Choroid plexus epithelial cell (primary cell): ENCODE results near the gene BEST2.
"Not testable (repeated sequence)": the region's sequence is repeated elsewhere in the genome, so short reads cannot be mapped to it uniquely, and the experiment has no call there.

Experiments used
- DNase-seq: peaks from one replicate; pipeline ENCODE4 v3.0.0-alpha.2; 2010; ENCODE audit warnings: low read depth
- H3K4me3 ChIP-seq: 2 replicates; pipeline ENCODE4 v1.5.1; 2011; ENCODE audit warnings: low read depth, mild to moderate bottlenecking, control low read depth, low read length, moderate library complexity
- CTCF ChIP-seq: conservative IDR thresholded peaks from 2 replicates; pipeline ENCODE4 v1.5.1; 2011; ENCODE audit warnings: low read depth, mild to moderate bottlenecking, control low read depth, inconsistent platforms, low read length, moderate library complexity

The BEST2 gene

DNA sequence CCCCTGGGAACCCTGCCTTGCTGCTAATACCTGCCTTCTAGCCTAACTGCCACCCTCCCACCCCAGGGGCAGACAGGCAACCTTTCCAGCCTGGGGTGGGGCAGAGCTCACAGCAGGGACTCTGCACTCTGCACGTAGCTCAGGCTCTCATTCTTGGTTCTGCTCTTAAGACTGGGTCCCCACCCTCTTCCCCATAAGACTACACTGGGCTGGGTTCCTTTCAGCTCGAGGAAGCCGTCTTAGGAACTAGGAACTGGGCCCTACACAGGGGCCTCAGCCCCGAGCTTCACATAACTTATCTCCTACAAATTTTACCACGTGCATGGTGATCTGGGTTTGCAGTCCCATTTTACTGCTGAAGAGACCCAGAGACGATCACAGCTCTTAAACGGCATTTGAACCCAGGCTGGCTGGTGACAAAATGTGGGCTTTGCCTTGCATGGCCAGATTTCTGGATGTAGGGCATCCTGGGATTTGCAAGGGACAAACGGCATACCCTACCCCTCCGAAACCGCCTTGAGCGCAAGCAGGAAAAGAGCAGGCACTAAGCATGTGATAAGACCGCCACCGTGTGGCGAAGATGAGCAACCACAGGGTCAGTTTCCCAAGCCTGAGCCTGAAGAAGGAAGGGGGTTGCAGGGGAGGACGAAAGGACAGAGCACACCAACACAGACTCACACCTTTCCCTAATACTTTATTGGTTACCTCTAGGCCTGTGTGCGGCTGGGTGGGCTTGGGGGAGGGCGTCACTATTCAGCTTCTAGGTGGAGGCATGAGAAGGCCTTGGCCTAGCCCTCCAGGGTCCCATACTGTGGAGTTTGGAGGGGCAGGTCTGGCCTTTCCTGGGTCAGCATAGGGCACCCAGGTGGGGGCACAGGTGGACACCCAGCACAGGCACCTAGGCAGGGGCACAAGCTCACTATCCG lies 44.8 kb downstream of the BEST2 start:
- H3K4me3 ChIP-seq, result peak overlapping the region; percentile 20
- DNase-seq, result peak; percentile 87
- TF ChIP-seq CTCF, result peak; percentile 95

DNA sequence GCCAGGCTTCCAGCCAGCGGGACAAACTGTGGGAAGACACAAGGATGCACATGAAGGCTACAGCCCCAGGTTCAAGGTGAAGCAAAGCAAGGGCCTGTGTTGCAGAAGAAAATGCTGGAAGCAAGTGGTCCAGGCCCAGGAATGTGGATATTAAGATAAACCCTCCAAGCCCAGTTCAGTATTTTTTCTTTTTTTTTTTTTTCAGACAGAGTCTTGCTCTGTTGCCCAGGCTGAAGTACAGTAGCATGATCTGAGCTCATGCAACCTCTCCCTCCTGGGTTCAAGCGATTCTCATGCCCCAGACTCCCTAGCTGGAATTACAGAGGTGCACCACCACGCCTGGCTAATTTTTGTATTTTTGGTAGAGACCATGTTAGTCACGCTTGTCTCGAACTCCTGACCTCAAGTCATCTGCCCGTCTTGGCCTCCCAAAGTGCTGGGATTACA lies 45.6 kb downstream of the BEST2 start:
- no peak for TF ChIP-seq CTCF
- DNase-seq, result no peak
- H3K4me3 ChIP-seq, result no peak overlapping the region

- H3K4me3 ChIP-seq, DNase-seq: not testable (repeated sequence)
These were observed 46.0 kb downstream of the BEST2 start for GRCh38 chr19:12797607-12798006.

DNA sequence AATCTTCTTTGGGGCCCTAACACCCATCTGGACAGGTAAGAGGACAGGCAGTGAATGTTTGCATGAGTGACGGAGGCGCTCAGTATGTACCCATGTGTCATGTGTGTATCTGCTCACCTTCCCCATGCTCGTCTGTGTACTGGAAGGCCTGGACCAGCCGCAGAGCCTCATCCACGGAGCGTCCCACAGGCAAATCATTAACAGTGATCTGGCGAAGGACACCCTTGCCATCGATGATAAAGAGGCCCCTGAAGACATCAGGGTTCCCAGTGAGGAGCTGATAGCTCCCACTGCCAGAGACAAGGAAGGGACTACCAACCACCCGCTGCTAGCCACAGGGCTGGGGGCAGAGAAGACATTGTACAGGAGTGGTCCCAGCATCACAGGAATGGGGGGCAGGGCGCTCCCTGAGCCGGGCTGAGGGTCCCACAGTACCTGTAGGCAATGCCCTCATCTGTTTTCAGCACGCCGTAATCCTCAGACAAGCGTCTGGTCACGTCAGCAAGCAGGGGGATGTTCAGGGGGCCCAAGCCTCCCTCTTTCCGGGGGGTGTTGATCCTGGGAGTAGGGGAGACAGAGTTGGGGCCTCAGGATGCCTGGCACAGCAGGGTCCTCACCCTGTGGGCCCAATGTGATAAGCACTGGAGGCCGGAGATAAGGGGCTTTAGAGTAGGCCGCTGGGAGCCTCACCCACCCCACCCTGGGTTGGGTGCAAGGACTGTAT lies 48.3 kb downstream of the BEST2 start:
- no peak for DNase-seq
- TF ChIP-seq CTCF, result no peak
- H3K4me3 ChIP-seq, result no peak overlapping the region

GRCh38 chr19:12800466-12800770 lies 48.8 kb downstream of the BEST2 start:
- no peak for DNase-seq
- TF ChIP-seq CTCF, result no peak
- peak overlapping the region; percentile 89 for H3K4me3 ChIP-seq

GRCh38 chr19:12800923-12801465 lies 49.4 kb downstream of the BEST2 start:
- H3K4me3 ChIP-seq, result peak overlapping the region; percentile 89
- TF ChIP-seq CTCF, result no peak
- DNase-seq, result no peak

DNA sequence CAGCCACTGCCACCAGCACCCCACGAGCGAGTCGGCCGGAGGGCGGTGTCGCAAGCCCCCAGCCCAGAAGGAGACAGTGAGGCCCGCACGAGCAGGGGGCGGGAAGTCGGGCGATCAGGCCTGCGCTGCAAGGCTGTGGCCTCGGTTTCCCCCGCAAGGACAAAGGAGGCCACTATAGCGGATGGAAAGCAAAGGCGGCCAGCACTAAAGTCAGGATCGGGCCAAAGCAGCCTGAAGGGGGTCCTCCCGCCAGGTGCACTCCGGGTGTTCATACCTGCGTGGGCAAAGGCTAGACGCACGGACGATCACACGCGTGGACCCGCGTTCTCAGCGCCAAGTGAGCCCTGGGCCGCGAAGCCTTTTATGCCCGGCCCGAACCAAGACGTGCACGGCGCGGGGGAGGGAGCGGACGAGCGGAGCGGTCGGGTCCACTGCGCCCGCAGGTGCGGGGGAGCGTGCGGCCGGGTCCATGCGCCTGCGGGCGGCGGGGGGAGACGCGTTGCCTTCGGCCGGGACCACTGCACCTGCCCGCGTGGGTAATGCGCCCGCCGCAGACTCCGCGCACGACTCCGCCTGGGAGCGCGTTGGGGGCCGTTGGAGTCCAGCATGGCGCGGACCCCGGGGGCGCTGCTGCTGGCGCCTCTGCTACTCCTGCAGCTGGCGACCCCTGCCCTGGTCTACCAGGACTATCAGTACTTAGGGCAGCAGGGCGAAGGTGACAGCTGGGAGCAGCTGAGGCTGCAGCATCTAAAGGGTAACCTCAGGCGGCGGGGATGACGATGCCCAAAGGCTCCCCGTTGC lies 50.1 kb downstream of the BEST2 start, which contains the start of the genes PRDX2 and THSD8:
TSS of gene PRDX2 (minus strand) at position 335 of the 801 bp plus-strand sequence. CDS start 539 bp downstream, outside the sequence.
TSS of gene THSD8 (plus strand) at position 604 of the 801 bp plus-strand sequence. CDS start at position 607, 3 bp downstream.
- peak; percentile 83 for DNase-seq
- peak within 1 kb of the TSS; percentile 89 for H3K4me3 ChIP-seq
- no peak for TF ChIP-seq CTCF
